HCT116 (cell line): ENCODE measurements around the gene PARVA. TPM values are rescaled to one million over a fixed set of nuclear protein-coding genes. Genes with fewer than 3 reads are reported as not detected.

Experiments
- ATAC-seq: fragments of 200-7000 bp; cut with Tn5 transposase; 2 replicates; pipeline ENCODE4 v1.9.1; 2020; ENCODE audit warnings: mild to moderate bottlenecking, moderate library complexity
- BruUV-seq: library from RNA; stranded (reverse); fragments of 400-500 nt; replicated peaks from 2 replicates; lab custom pipeline; 2021; lab: Mats Ljungman, UMichigan
- CTCF ChIA-PET: fragments of 300-600 bp; sonication (Branson Sonifier 250); formaldehyde crosslinking; loops from one replicate; lab custom pipeline; 2021; ENCODE audit warnings: antibody characterized with exemption; lab: Charles Lee
- POLR2A ChIA-PET: fragments of 300-600, 350-600 bp; sonication (Branson Sonifier 250); formaldehyde crosslinking; loops from one replicate; lab custom pipeline; 2021; ENCODE audit warnings: antibody characterized with exemption; lab: Charles Lee
- RAD21 ChIA-PET, 2 experiments: fragments of 300-600 bp; sonication (Branson Sonifier 250); formaldehyde crosslinking; loops; one replicate each; lab custom pipeline; 2023; ENCODE audit warnings: low total read pairs in 2 of 2; ENCODE audit not compliant: uncharacterized antibody in 2 of 2, unreplicated experiment in 2 of 2, low non-redundant PET in 1 of 2; lab: Charles Lee
- DNase-seq: peaks from one replicate; pipeline ENCODE4 v3.0.0-alpha.2; 2010; ENCODE audit warnings: low read depth, low spot score
- H2AFZ ChIP-seq: fragments of 200-600 bp; shearing (Covaris generic), sonication (generic); 2 replicates; pipeline ENCODE4 v1.6.1; 2017; ENCODE audit warnings: low read depth, mixed run types, mixed read lengths, antibody characterized with exemption, low read length; ENCODE audit not compliant: poor library complexity, severe bottlenecking
- H3K27ac ChIP-seq: 2 replicates; pipeline ENCODE4 v1.5.1; 2012; ENCODE audit warnings: low read depth, low read length
- H3K27me3 ChIP-seq: fragments of 200-600 bp; sonication (generic); 2 replicates; pipeline ENCODE4 v1.6.1; 2016; ENCODE audit warnings: mixed run types, low read length, mixed read lengths; ENCODE audit not compliant: insufficient read depth
- H3K36me3 ChIP-seq, 2 experiments: fragments of 200-500 bp in 1 of 2; fragments of 200-600 bp in 1 of 2; sonication (Bioruptor generic) in 1 of 2; sonication (generic) in 1 of 2; 2 replicates each; pipeline versions ENCODE4 v1.5.1 to v1.6.1; 2014 to 2016; ENCODE audit warnings: low read length in 2 of 2, inconsistent platforms in 1 of 2, mixed read lengths in 1 of 2, mixed run types in 1 of 2; ENCODE audit not compliant: insufficient read depth in 2 of 2, control insufficient read depth in 1 of 2
- H3K4me1 ChIP-seq, 2 experiments: fragments of 200-600 bp in 1 of 2; sonication (generic) in 1 of 2; 2 replicates each; pipeline versions ENCODE4 v1.5.1 to v1.6.1; 2012 to 2017; ENCODE audit warnings: low read length in 2 of 2, inconsistent platforms in 1 of 2, mild to moderate bottlenecking in 1 of 2, mixed read lengths in 1 of 2, mixed run types in 1 of 2, moderate library complexity in 1 of 2; ENCODE audit not compliant: insufficient read depth in 2 of 2, control insufficient read depth in 1 of 2
- H3K4me2 ChIP-seq: fragments of 200-600 bp; sonication (generic); 2 replicates; pipeline ENCODE4 v1.6.1; 2017; ENCODE audit warnings: mixed run types, low read length, mixed read lengths
- H3K4me3 ChIP-seq, 2 experiments: fragments of 200-600 bp in 1 of 2; sonication (generic) in 1 of 2; replicated peaks in 1 of 2; 2 replicates each; pipeline ENCODE4 v1.5.1; 2011 to 2016; ENCODE audit warnings: low read length in 2 of 2, control low read depth in 1 of 2, low read depth in 1 of 2, mild to moderate bottlenecking in 1 of 2, mixed read lengths in 1 of 2, mixed run types in 1 of 2
- H3K79me2 ChIP-seq: fragments of 200-600 bp; sonication (generic); 2 replicates; pipeline ENCODE4 v1.6.1; 2017; ENCODE audit warnings: mild to moderate bottlenecking, mixed run types, low read length, moderate library complexity, mixed read lengths; ENCODE audit not compliant: insufficient read depth
- H3K9ac ChIP-seq: fragments of 200-600 bp; sonication (generic); 2 replicates; pipeline ENCODE4 v1.6.1; 2016; ENCODE audit warnings: low read length, mixed read lengths
- H3K9me2 ChIP-seq: fragments of 200-600 bp; sonication (generic), shearing (Covaris generic); 2 replicates; pipeline ENCODE4 v1.6.1; 2017; ENCODE audit warnings: mixed run types, mild to moderate bottlenecking, moderate library complexity; ENCODE audit not compliant: insufficient read depth
- H3K9me3 ChIP-seq, 2 experiments: fragments of 200-500 bp in 1 of 2; fragments of 200-600 bp in 1 of 2; sonication (Bioruptor generic) in 1 of 2; sonication (generic) in 1 of 2; 2 replicates each; pipeline ENCODE4 v1.6.1; 2014 to 2017; ENCODE audit warnings: low read length in 2 of 2, mixed read lengths in 2 of 2, inconsistent platforms in 1 of 2, low read depth in 1 of 2, mild to moderate bottlenecking in 1 of 2, mixed run types in 1 of 2, moderate library complexity in 1 of 2; ENCODE audit not compliant: control insufficient read depth in 1 of 2, insufficient read depth in 1 of 2
- H4K20me1 ChIP-seq: fragments of 200-600 bp; sonication (generic), shearing (Covaris generic); 2 replicates; pipeline ENCODE4 v1.6.1; 2017; ENCODE audit warnings: mixed run types, mild to moderate bottlenecking, moderate library complexity; ENCODE audit not compliant: insufficient read depth
- ATF3 ChIP-seq: IDR thresholded peaks from 2 replicates; pipeline ENCODE4 v1.6.1; 2012
- CBX3 ChIP-seq: IDR thresholded peaks from 2 replicates; pipeline ENCODE4 v1.6.1; 2012; ENCODE audit warnings: low read depth
- CEBPB ChIP-seq: IDR thresholded peaks from 2 replicates; pipeline ENCODE4 v1.6.1; 2012; ENCODE audit warnings: low read depth
- EGR1 ChIP-seq: IDR thresholded peaks from 2 replicates; pipeline ENCODE4 v1.6.1; 2012; ENCODE audit warnings: low read depth
- EZH2 ChIP-seq: fragments of 200-600 bp; sonication (generic); IDR thresholded peaks from 2 replicates; pipeline ENCODE4 v1.6.1; 2017; ENCODE audit warnings: antibody characterized with exemption, mixed run types
- EZH2phosphoT487 ChIP-seq: fragments of 200-600 bp; IDR thresholded peaks from 2 replicates; pipeline ENCODE4 v1.6.1; 2018; ENCODE audit warnings: antibody characterized with exemption, borderline replicate concordance
- FOSL1 ChIP-seq: IDR thresholded peaks from 2 replicates; pipeline ENCODE4 v1.6.1; 2012; ENCODE audit warnings: low read depth
- MAX ChIP-seq: IDR thresholded peaks from 2 replicates; pipeline ENCODE4 v1.6.1; 2012
- POLR2A ChIP-seq: IDR thresholded peaks from 2 replicates; pipeline ENCODE4 v1.7.0; 2011; ENCODE audit warnings: borderline replicate concordance; ENCODE audit not compliant: insufficient read depth, insufficient read length; ENCODE audit errors: extremely low read depth
- POLR2AphosphoS5 ChIP-seq: IDR thresholded peaks from 2 replicates; pipeline ENCODE4 v1.6.1; 2011; ENCODE audit warnings: mild to moderate bottlenecking, low read depth, low read length, moderate library complexity
- RAD21 ChIP-seq: IDR thresholded peaks from 2 replicates; pipeline ENCODE4 v1.6.1; 2012; ENCODE audit warnings: low read depth, mild to moderate bottlenecking
- REST ChIP-seq: IDR thresholded peaks from 2 replicates; pipeline ENCODE4 v1.6.1; 2012; ENCODE audit warnings: low read depth
- SIN3A ChIP-seq: IDR thresholded peaks from 2 replicates; pipeline ENCODE4 v1.6.1; 2012; ENCODE audit warnings: low read depth
- SP1 ChIP-seq: IDR thresholded peaks from 2 replicates; pipeline ENCODE4 v1.6.1; 2012; ENCODE audit warnings: low read depth
- SRF ChIP-seq: IDR thresholded peaks from 2 replicates; pipeline ENCODE4 v1.6.1; 2012; ENCODE audit warnings: low read depth
- TCF7L2 ChIP-seq: IDR thresholded peaks from 2 replicates; pipeline ENCODE4 v1.7.0; 2011; ENCODE audit warnings: borderline replicate concordance, inconsistent platforms; ENCODE audit not compliant: insufficient read depth, insufficient read length; ENCODE audit errors: extremely low read depth
- YY1 ChIP-seq: IDR thresholded peaks from 2 replicates; pipeline ENCODE4 v1.6.1; 2011; ENCODE audit warnings: low read length, low read depth, moderate library complexity, mild to moderate bottlenecking; ENCODE audit not compliant: insufficient replicate concordance; ENCODE audit errors: extremely low read depth
- ZFX ChIP-seq: fragments of 450-650 bp; IDR thresholded peaks from 2 replicates; pipeline ENCODE4 v1.6.1; 2017
- ZNF274 ChIP-seq: fragments of 200-500 bp; sonication (Bioruptor generic); IDR thresholded peaks from 2 replicates; pipeline ENCODE4 v1.6.1; 2014; ENCODE audit warnings: mild to moderate bottlenecking, low read depth, low read length, inconsistent platforms
- intact Hi-C: fragments of 100-400 bp; cut with micrococcal nuclease; formaldehyde crosslinking; loops from 2 replicates; pipeline ENCODE4 v1.10.0; 2022
- total RNA-seq: library from RNA; stranded (reverse); gene quantifications from one replicate; pipeline ENCODE4 v1.2.1, GENCODE V29; 2021; ENCODE audit not compliant: unreplicated experiment

Gene PARVA
- total RNA-seq, 1 experiment from 2014 or later = 18.4 TPM

GRCh38 chr11:12459865-12460444 is 82.6 kb downstream of the PARVA start:
- H3K9ac ChIP-seq = no peak overlapping the region
- no TSS peak for BruUV-seq
- CTCF ChIA-PET = no interaction called here
- H3K9me2 ChIP-seq = 0 out of 2 replicates have a peak, but pooled peaks cover 6% of the 10 kb centered on the region
- RAD21 ChIA-PET = no interaction called here
- no peak for ATAC-seq
- H3K36me3 ChIP-seq = no peaks in the 10 kb centered on the region
- H4K20me1 ChIP-seq = no peaks in the 10 kb centered on the region
- POLR2A ChIA-PET = no interaction called here
- DNase-seq = no peak
- H3K9me3 ChIP-seq = no peaks in the 10 kb centered on the region
- H3K4me1 ChIP-seq = no peaks in the 10 kb centered on the region
- H3K4me2 ChIP-seq = no peak overlapping the region
- no peaks in the 10 kb centered on the region for H3K79me2 ChIP-seq
- no peak overlapping the region for H3K27ac ChIP-seq
- TF ChIP-seq TCF7L2 (no peak), RAD21 (no peak), EZH2 (no peak), SP1 (no peak), CEBPB (no peak)
- intact Hi-C loops = no loop called here
- no peak overlapping the region for H2AFZ ChIP-seq
- no peak overlapping the region for H3K4me3 ChIP-seq
- no peaks in the 10 kb centered on the region for H3K27me3 ChIP-seq

GRCh38 chr11:12460466-12460865 is 83.1 kb downstream of the PARVA start:
- Histone ChIP-seq H3K4me3 (no peak overlapping the region), H2AFZ (no peak overlapping the region), H3K27me3 (no peaks in the 10 kb centered on the region), H3K9me3 (no peaks in the 10 kb centered on the region), H3K79me2 (no peaks in the 10 kb centered on the region), H3K9ac (no peak overlapping the region), H3K36me3 (no peaks in the 10 kb centered on the region), H3K27ac (no peak overlapping the region), H3K4me2 (no peak overlapping the region), H4K20me1 (no peaks in the 10 kb centered on the region), H3K4me1 (no peaks in the 10 kb centered on the region), H3K9me2 (0 out of 2 replicates have a peak, but pooled peaks cover 5% of the 10 kb centered on the region)
- ChIA-PET POLR2A (no interaction called here), RAD21 (no interaction called here), CTCF (no interaction called here)
- no TSS peak for BruUV-seq
- intact Hi-C loops = no loop called here
- DNase-seq = no peak
- ATAC-seq = no peak
- TF ChIP-seq EZH2 (no peak), CEBPB (no peak), REST (no peak), RAD21 (no peak), SRF (no peak), POLR2AphosphoS5 (no peak), ZNF274 (no peak), FOSL1 (no peak), EZH2phosphoT487 (no peak), YY1 (no peak), EGR1 (no peak), ATF3 (no peak), ZFX (no peak), POLR2A (no peak), MAX (no peak), CBX3 (no peak), SIN3A (no peak)
